SK-N-MC (cell line): ENCODE data around the gene UNK.

Source experiments
- EZH2 ChIP-seq: fragments of 200-600 bp; sonication (generic); IDR thresholded peaks from one replicate; pipeline ENCODE4 v1.6.1; 2017; ENCODE audit warnings: antibody characterized with exemption
- POLR2AphosphoS5 ChIP-seq: IDR thresholded peaks from 2 replicates; pipeline ENCODE4 v1.6.1; 2012; ENCODE audit warnings: mild to moderate bottlenecking, low read depth, low read length, borderline replicate concordance

DNA sequence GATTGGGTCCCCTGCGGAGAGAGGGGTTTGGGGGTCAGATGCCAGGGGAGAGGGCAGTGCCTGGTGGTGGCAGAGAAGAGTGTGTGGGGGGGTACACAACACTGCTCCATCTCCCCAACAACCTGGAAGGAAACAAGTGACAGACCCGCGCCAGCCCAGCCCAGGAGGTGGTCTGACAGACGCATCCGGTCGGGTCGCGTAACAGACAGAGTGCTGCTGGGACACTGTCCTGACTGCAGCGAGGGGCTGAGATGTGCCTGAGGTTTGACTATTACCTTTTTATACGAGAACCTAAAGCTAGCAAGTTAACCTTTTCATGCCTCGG, 43.4 kb downstream of the UNK start:
- TF ChIP-seq POLR2AphosphoS5, result no peak
- TF ChIP-seq EZH2, result no peak
